Measurements from ENCODE around the gene C2orf42. TPM values are rescaled to one million over a fixed set of nuclear protein-coding genes. Genes with fewer than 3 reads are reported as not detected.
"Not testable (repeated sequence)": the region's sequence is repeated elsewhere in the genome, so short reads cannot be mapped to it uniquely, and the experiment has no call there.

C2orf42 gene
- total RNA-seq (2014; rRNA removed; shearing (Covaris generic)): 16.2 and 16.7 TPM in 2 replicates

DNA sequence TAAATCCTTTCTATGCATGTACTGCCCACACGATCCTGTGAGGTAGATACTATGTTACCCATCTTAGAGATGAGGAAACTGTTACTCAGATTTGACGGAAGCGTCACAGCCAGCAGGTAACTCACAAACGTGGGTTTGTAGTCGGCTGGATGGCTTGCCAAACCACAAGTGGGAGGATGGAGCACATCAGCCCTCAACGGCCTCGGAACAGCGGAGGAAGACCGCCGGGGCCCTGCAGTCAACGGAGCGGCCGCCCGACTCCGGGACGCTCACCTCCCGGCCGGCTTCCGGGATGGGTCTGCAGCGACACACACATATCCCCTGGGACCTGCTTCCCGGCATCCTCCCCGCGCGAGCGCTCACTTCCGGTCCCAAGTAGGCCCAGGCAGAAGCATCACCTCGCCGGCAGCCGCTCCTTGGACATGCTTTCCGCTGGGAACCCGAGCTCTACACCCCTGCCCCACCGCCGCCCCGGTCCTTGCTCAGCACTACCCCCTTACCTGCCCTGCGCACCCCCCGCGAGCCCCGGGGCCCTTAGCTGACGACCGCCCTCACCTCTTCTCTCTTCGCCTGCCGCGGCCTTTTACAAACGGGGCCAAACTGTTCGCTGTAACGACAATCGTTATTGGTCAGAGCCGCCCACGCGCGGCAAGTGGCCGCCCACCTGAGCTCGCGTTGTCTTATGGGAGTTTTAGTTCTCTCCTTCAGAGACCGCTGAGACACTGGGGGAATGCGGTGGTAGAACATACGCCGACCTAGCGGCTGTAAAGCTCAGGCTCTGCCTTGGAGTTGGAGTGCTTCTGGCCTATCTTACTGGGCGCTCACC is at the start of gene C2orf42:
Gene C2orf42 (minus strand): TSS at position 602 of the 826 bp plus-strand sequence. CDS start 9,034 bp downstream, outside the sequence.
- Histone ChIP-seq H3K36me3 (no peaks in the 10 kb centered on the region; the same call in 1 of the 2 replicates), H3K9me3 (replicated peaks) (no peaks in the 10 kb centered on the region), H3K27ac (peak within 1 kb of the TSS; percentile 85), H3K27me3 (no peaks in the 10 kb centered on the region), H3K4me1 (no peaks in the 10 kb centered on the region), H3K4me3 (peak within 1 kb of the TSS; percentile 78)
- DNase-seq: peak; percentile 98 to 99

- H3K4me1 ChIP-seq: peaks cover 8% of the 10 kb centered on the region
- no peaks in the 10 kb centered on the region for H3K27me3 ChIP-seq
- no peaks in the 10 kb centered on the region for H3K9me3 ChIP-seq (replicated peaks)
- no peak for DNase-seq
- H3K27ac ChIP-seq: no peak overlapping the region
- H3K36me3 ChIP-seq: peaks cover 52% of the 10 kb centered on the region
- no peak overlapping the region for H3K4me3 ChIP-seq
Measured at GRCh38 chr2:70240599-70240998, 49.8 kb upstream of the C2orf42 start.

GRCh38 chr2:70233926-70234325 is 43.1 kb upstream of the C2orf42 start:
- Histone ChIP-seq H3K27me3 (no peaks in the 10 kb centered on the region), H3K9me3 (replicated peaks) (no peaks in the 10 kb centered on the region), H3K4me3 (no peak overlapping the region), H3K27ac (no peak overlapping the region), H3K4me1 (no peaks in the 10 kb centered on the region), H3K36me3 (peaks cover 79% of the 10 kb centered on the region)
- no peak for DNase-seq

- H3K36me3 ChIP-seq: peaks cover 97% of the 10 kb centered on the region
- no peak overlapping the region for H3K4me3 ChIP-seq
- no peak overlapping the region for H3K27ac ChIP-seq
- no peak for DNase-seq
- H3K4me1 ChIP-seq: no peaks in the 10 kb centered on the region
- H3K27me3 ChIP-seq: no peaks in the 10 kb centered on the region
- no peaks in the 10 kb centered on the region for H3K9me3 ChIP-seq (replicated peaks)
Measured at GRCh38 chr2:70226781-70227180, 36.0 kb upstream of the C2orf42 start.

DNA sequence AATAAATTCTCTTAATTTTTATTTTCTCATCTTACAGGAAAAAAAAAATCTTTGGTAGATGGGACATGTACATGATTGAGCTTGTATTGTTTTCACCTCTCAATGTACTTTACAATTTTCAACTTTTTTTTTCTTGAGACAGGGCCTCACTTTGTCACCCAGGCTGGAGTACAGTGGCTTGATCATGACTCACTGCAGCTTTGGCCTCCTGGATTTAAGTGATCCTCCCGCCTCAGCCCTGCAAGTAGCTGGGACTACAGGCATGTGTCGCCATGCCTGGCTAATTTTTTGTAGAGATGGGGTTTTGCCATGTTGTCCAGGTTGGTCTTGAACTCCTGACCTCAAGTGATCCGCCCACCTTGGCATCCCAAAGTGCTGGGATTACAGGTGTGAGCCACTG is 32.5 kb upstream of the C2orf42 start:
- not testable (repeated sequence) for H3K9me3 ChIP-seq (replicated peaks); H3K4me1 ChIP-seq; H3K27ac ChIP-seq; H3K4me3 ChIP-seq; H3K27me3 ChIP-seq; DNase-seq
- H3K36me3 ChIP-seq: peaks cover 98% of the 10 kb centered on the region

DNA sequence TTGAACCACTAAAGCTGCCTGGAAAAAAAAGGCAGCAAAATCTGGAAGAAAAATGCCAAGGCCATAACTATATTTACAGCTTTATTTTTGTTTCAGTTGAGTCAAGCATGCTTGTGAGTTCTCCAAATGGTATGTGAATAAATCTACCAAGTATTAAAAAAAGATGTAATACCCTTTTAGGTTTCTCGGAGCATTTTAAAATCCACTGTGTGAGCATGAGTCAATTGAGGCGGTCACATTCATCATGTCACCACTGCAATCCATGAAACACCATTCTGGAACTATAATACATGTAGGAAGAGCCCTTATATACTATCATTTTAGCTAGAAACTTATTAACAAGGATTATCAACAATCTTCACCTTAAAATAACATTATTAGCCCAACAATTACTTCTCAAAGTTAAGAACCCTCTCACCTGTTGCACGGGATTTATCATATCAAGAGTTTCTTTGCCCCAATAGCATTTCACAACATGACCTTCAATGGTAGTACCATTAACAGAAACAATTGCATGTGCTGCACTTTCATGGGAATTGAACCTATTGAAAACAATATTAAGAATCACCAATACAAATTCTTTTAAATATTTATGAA is 24.2 kb upstream of the C2orf42 start:
- no peak overlapping the region for H3K4me3 ChIP-seq
- H3K9me3 ChIP-seq (replicated peaks): no peaks in the 10 kb centered on the region
- no peaks in the 10 kb centered on the region for H3K4me1 ChIP-seq
- H3K27ac ChIP-seq: no peak overlapping the region
- peaks cover 82% of the 10 kb centered on the region for H3K36me3 ChIP-seq
- H3K27me3 ChIP-seq: no peaks in the 10 kb centered on the region
- DNase-seq: no peak

GRCh38 chr2:70214365-70214764 is 23.5 kb upstream of the C2orf42 start:
- H3K4me3 ChIP-seq: no peak overlapping the region
- no peak for DNase-seq
- no peaks in the 10 kb centered on the region for H3K27me3 ChIP-seq
- H3K27ac ChIP-seq: no peak overlapping the region
- H3K4me1 ChIP-seq: no peaks in the 10 kb centered on the region
- no peaks in the 10 kb centered on the region for H3K9me3 ChIP-seq (replicated peaks)
- peaks cover 81% of the 10 kb centered on the region for H3K36me3 ChIP-seq

DNA sequence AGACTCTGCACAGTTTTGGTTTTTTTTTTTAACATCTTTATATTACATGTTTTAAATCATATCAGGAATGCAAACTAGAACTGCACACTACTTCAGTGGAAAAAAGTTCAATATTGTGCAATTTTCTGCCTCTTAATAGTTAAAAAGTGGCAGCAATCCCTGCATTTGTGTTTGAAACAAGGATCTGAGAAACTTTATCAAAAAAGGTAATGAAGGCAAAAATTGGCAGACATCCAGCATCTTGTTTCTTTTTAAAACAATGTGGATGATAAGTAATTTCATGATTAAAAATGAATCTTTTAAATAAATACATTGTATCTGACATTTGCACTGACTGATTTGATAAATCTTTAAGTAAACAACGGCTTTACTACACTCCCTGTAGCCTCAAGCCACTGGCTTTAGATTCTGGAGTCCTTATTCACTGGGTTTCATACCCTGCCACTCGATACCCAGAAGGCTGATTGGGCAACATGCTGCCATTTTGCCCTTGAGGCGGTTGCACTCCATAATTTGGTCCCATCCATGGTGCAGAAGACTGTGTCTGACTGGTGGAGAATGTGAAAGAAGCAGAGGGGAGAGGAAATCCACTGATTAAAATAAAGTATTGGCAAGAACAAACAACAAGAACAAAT is 21.6 kb upstream of the C2orf42 start:
- H3K9me3 ChIP-seq (replicated peaks): no peaks in the 10 kb centered on the region
- H3K36me3 ChIP-seq: peaks cover 64% of the 10 kb centered on the region
- no peaks in the 10 kb centered on the region for H3K27me3 ChIP-seq
- no peak for DNase-seq
- no peak overlapping the region for H3K4me3 ChIP-seq
- H3K4me1 ChIP-seq: no peaks in the 10 kb centered on the region
- H3K27ac ChIP-seq: no peak overlapping the region

DNA sequence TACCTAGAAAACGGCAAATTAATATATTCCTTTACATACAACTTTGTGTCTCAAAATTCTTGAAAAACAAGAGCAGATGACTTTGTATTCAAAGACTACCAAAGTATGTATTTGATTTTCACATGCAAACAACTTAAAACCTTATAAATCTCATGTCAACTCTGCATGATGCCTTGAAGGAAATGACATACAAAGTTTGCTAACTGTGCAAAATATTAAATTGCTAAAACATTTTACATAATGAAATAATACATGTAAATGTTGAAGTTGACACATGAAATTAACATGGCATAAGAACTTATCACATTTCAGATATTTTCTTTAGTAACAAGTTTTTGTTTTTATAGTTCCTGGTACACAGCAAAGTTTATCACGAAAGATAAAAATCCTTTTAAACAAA is 20.8 kb upstream of the C2orf42 start:
- Histone ChIP-seq H3K36me3 (peaks cover 56% of the 10 kb centered on the region), H3K4me3 (no peak overlapping the region), H3K27me3 (no peaks in the 10 kb centered on the region), H3K4me1 (no peaks in the 10 kb centered on the region), H3K9me3 (replicated peaks) (no peaks in the 10 kb centered on the region), H3K27ac (no peak overlapping the region)
- no peak for DNase-seq

DNA sequence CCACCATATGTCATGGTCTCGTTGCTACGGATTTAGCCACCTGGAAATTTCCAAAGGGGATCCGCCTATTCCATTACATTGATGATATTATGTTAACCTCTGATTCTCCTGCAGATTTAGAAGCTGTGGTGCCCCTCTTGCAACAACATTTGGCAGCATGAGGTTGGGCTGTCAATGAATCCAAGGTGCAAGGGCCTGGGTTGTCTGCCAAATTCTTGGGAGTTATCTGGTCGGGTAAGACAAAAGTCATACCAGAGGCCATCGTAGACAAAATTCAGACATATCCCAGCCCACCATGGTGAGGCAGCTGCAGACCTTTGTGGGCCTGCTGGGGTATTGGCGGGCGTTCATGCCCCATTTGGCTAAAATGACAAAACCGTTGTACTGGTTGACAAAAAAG is 13.6 kb upstream of the C2orf42 start:
- no peak for DNase-seq
- Histone ChIP-seq H3K27me3 (no peaks in the 10 kb centered on the region), H3K9me3 (replicated peaks) (no peaks in the 10 kb centered on the region), H3K36me3 (peaks cover 2% of the 10 kb centered on the region), H3K27ac (no peak overlapping the region), H3K4me1 (no peaks in the 10 kb centered on the region), H3K4me3 (no peak overlapping the region)

DNA sequence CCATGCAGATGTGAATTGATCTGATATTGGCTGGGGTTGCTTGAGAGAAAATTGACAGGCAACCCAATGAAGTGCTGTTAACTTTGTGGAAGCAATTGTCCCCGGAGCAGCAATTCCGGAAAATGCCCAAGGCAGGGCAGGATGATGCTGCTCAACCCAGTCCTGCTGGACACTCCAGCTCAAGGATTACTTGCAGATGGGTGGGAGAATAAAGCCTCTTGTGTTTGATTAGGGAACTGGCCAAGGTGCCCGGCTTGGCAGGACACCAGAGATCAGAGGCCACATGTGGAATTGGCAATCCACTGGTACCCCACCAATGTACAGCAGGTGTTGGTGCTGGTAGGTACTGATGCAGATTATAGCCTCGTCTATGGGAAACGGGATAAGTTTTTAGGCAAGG is 12.3 kb upstream of the C2orf42 start:
- no peaks in the 10 kb centered on the region for H3K4me1 ChIP-seq
- H3K27ac ChIP-seq: no peak overlapping the region
- H3K36me3 ChIP-seq: no peaks in the 10 kb centered on the region
- H3K4me3 ChIP-seq: no peak overlapping the region
- no peaks in the 10 kb centered on the region for H3K27me3 ChIP-seq
- H3K9me3 ChIP-seq (replicated peaks): no peaks in the 10 kb centered on the region
- DNase-seq: no peak

GRCh38 chr2:70202236-70202806 is 11.5 kb upstream of the C2orf42 start:
- no peaks in the 10 kb centered on the region for H3K9me3 ChIP-seq (replicated peaks)
- H3K4me3 ChIP-seq: no peak overlapping the region
- DNase-seq: no peak
- H3K4me1 ChIP-seq: no peaks in the 10 kb centered on the region
- H3K27ac ChIP-seq: no peak overlapping the region
- H3K36me3 ChIP-seq: no peaks in the 10 kb centered on the region
- H3K27me3 ChIP-seq: no peaks in the 10 kb centered on the region

GRCh38 chr2:70201831-70202230 is 11.0 kb upstream of the C2orf42 start:
- no peak overlapping the region for H3K27ac ChIP-seq
- H3K4me3 ChIP-seq: no peak overlapping the region
- H3K9me3 ChIP-seq (replicated peaks): no peaks in the 10 kb centered on the region
- no peak for DNase-seq
- H3K27me3 ChIP-seq: no peaks in the 10 kb centered on the region
- H3K4me1 ChIP-seq: no peaks in the 10 kb centered on the region
- no peaks in the 10 kb centered on the region for H3K36me3 ChIP-seq

DNA sequence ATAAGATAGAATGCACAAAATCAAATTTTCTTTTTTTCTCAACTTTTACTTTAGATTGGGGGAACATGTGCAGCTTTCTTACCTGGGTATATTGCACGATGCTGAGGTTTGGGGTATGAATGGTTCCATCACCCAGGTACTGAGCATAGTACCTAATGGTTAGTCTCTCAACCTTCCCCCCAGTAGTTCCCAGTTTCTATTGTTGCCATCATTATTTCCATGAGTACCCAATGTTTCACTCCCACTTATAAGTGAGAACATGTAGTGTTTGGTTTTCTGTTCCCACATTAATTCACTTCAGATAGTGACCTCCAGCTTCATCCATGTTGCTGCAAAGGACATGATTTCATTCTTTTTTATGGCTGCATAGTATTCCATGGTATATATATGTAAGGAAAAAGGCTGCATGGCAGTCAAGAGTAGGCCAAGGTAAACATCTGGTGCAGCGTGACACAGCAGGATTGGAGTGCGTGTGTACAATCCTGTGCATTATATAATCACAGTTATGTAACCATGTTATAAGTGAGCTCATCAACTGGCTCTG is 10.5 kb upstream of the C2orf42 start:
- no peak for DNase-seq
- Histone ChIP-seq H3K27ac (no peak overlapping the region), H3K4me1 (no peaks in the 10 kb centered on the region), H3K4me3 (no peak overlapping the region), H3K9me3 (replicated peaks) (no peaks in the 10 kb centered on the region), H3K27me3 (no peaks in the 10 kb centered on the region), H3K36me3 (no peaks in the 10 kb centered on the region)
